HT-29 (cell line): ENCODE results near the gene SEMA4D. TPM values are rescaled to one million over a fixed set of nuclear protein-coding genes. Genes with fewer than 3 reads are reported as not detected.

Experiments used
- DNase-seq: peaks from one replicate; pipeline ENCODE4 v3.0.0-alpha.2; 2015; ENCODE audit warnings: low spot score
- total RNA-seq: library from RNA; depleted of rRNA; stranded (reverse); fragments of >200 nt; shearing (Covaris generic); gene quantifications from 2 replicates; pipeline ENCODE4 v1.2.3, GENCODE V29; 2014

Gene SEMA4D
- total RNA-seq, 1 experiment from 2014 or later: 18.5 TPM

GRCh38 chr9:89431930-89432725 lies 65.8 kb downstream of the SEMA4D start:
- peak; percentile 59 for DNase-seq

GRCh38 chr9:89430995-89431394 lies 66.9 kb downstream of the SEMA4D start:
- DNase-seq: peak; percentile 28

GRCh38 chr9:89428901-89429890 lies 68.7 kb downstream of the SEMA4D start:
- peak; percentile 46 for DNase-seq

GRCh38 chr9:89428222-89428761 lies 69.6 kb downstream of the SEMA4D start:
- no peak for DNase-seq

GRCh38 chr9:89427621-89428221 lies 70.2 kb downstream of the SEMA4D start:
- no peak for DNase-seq

GRCh38 chr9:89426384-89426961 lies 71.4 kb downstream of the SEMA4D start:
- DNase-seq: no peak

GRCh38 chr9:89425921-89426383 lies 72.0 kb downstream of the SEMA4D start:
- DNase-seq: no peak

- no peak for DNase-seq
Observed at GRCh38 chr9:89425024-89425805, 72.7 kb downstream of the SEMA4D start.

GRCh38 chr9:89422151-89422975 lies 75.5 kb downstream of the SEMA4D start:
- DNase-seq: no peak

GRCh38 chr9:89421595-89421994 lies 76.3 kb downstream of the SEMA4D start:
- no peak for DNase-seq

- DNase-seq: no peak
Observed at GRCh38 chr9:89420397-89421178, 77.3 kb downstream of the SEMA4D start.

- DNase-seq: no peak
Observed at GRCh38 chr9:89419978-89420394, 77.9 kb downstream of the SEMA4D start.

GRCh38 chr9:89418882-89419640 lies 78.9 kb downstream of the SEMA4D start:
- DNase-seq: no peak

- no peak for DNase-seq
Observed at GRCh38 chr9:89418474-89418845, 79.5 kb downstream of the SEMA4D start.

GRCh38 chr9:89417832-89418473 lies 80.0 kb downstream of the SEMA4D start:
- DNase-seq: no peak

GRCh38 chr9:89414670-89415324 lies 83.1 kb downstream of the SEMA4D start:
- no peak for DNase-seq
